HL-60 (cell line): Measurements from ENCODE around the gene SNAPC4.

Experiments used
- DNase-seq, 2 experiments: peaks; one replicate each; pipeline ENCODE4 v3.0.0-alpha.2; 2010 to 2020; ENCODE audit warnings: low read depth in 1 of 2, low spot score in 1 of 2
- H3K27ac ChIP-seq: fragments of 250-450 bp; sonication (Bioruptor Pico); replicated peaks from 2 replicates; pipeline ENCODE4 v1.5.1; 2020; ENCODE audit warnings: mild to moderate bottlenecking, moderate library complexity
- H3K27me3 ChIP-seq: fragments of 250-450 bp; sonication (Bioruptor Pico); 2 replicates; pipeline ENCODE4 v1.5.1; 2021; ENCODE audit warnings: mild to moderate bottlenecking, moderate library complexity; ENCODE audit not compliant: insufficient read depth, poor library complexity, severe bottlenecking
- H3K4me3 ChIP-seq: replicated peaks from 2 replicates; pipeline ENCODE4 v1.5.1; 2011; ENCODE audit warnings: mild to moderate bottlenecking, control low read depth, low read length; ENCODE audit not compliant: insufficient read depth
- CTCF ChIP-seq: IDR thresholded peaks from one replicate; pipeline ENCODE4 v1.5.1; 2011; ENCODE audit warnings: low read length, control low read depth, inconsistent platforms; ENCODE audit not compliant: insufficient read depth
- GABPA ChIP-seq: IDR thresholded peaks from 2 replicates; pipeline ENCODE4 v1.6.1; 2012; ENCODE audit warnings: low read depth
- POLR2AphosphoS5 ChIP-seq: IDR thresholded peaks from 2 replicates; pipeline ENCODE4 v1.6.1; 2012; ENCODE audit warnings: low read depth
- REST ChIP-seq: IDR thresholded peaks from 2 replicates; pipeline ENCODE4 v1.6.1; 2012; ENCODE audit warnings: low read depth; ENCODE audit not compliant: insufficient replicate concordance
- SPI1 ChIP-seq: IDR thresholded peaks from 2 replicates; pipeline ENCODE4 v1.6.1; 2012; ENCODE audit warnings: low read depth, mild to moderate bottlenecking, borderline replicate concordance

The SNAPC4 gene

GRCh38 chr9:136362450-136362784, 37.6 kb downstream of the SNAPC4 start:
- TF ChIP-seq POLR2AphosphoS5 (no peak), REST (no peak), CTCF (no peak), GABPA (no peak), SPI1 (no peak)
- no peak for DNase-seq
- Histone ChIP-seq H3K27ac (no peak overlapping the region), H3K27me3 (no peaks in the 10 kb centered on the region), H3K4me3 (no peak overlapping the region)

GRCh38 chr9:136361754-136362449, 38.1 kb downstream of the SNAPC4 start:
- H3K27me3 ChIP-seq, result no peaks in the 10 kb centered on the region
- TF ChIP-seq GABPA (no peak), CTCF (no peak), REST (no peak), POLR2AphosphoS5 (no peak), SPI1 (no peak)
- H3K4me3 ChIP-seq, result no peak overlapping the region
- no peak overlapping the region for H3K27ac ChIP-seq
- DNase-seq, result no peak

- no peak overlapping the region for H3K4me3 ChIP-seq
- no peaks in the 10 kb centered on the region for H3K27me3 ChIP-seq
- no peak for DNase-seq
- TF ChIP-seq POLR2AphosphoS5 (no peak), SPI1 (no peak), GABPA (no peak), REST (no peak), CTCF (no peak)
- H3K27ac ChIP-seq, result no peak overlapping the region
Measured at GRCh38 chr9:136361047-136361753, 38.8 kb downstream of the SNAPC4 start.
